22Rv1 (cell line): ENCODE data around the gene APH1B.

Experiments
- ZFX ChIP-seq: fragments of 450-650 bp; IDR thresholded peaks from 2 replicates; pipeline ENCODE4 v1.6.1; 2017; ENCODE audit warnings: antibody characterized with exemption, borderline replicate concordance
- TF ChIP-seq, protein P1 (sequence below): fragments of 450-650 bp; IDR thresholded peaks from 2 replicates; pipeline ENCODE4 v1.5.1; 2017; ENCODE audit warnings: mild to moderate bottlenecking

- TF ChIP-seq, protein P1, sequence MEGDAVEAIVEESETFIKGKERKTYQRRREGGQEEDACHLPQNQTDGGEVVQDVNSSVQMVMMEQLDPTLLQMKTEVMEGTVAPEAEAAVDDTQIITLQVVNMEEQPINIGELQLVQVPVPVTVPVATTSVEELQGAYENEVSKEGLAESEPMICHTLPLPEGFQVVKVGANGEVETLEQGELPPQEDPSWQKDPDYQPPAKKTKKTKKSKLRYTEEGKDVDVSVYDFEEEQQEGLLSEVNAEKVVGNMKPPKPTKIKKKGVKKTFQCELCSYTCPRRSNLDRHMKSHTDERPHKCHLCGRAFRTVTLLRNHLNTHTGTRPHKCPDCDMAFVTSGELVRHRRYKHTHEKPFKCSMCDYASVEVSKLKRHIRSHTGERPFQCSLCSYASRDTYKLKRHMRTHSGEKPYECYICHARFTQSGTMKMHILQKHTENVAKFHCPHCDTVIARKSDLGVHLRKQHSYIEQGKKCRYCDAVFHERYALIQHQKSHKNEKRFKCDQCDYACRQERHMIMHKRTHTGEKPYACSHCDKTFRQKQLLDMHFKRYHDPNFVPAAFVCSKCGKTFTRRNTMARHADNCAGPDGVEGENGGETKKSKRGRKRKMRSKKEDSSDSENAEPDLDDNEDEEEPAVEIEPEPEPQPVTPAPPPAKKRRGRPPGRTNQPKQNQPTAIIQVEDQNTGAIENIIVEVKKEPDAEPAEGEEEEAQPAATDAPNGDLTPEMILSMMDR, result no peak
- no peak for TF ChIP-seq ZFX
Measured at GRCh38 chr15:63277893-63278456, 570 bp downstream of the APH1B start.
